H9 (cell line): ENCODE data around the gene ITPR3. TPM values are rescaled to one million over a fixed set of nuclear protein-coding genes. Genes with fewer than 3 reads are reported as not detected.

ENCODE experiments used
- DNase-seq: peaks from one replicate; pipeline ENCODE4 v3.0.0-alpha.2; 2017
- H2AFZ ChIP-seq: one replicate; pipeline ENCODE4 v1.6.1; 2013; ENCODE audit warnings: mild to moderate bottlenecking, low read length, control low read depth, moderate library complexity
- H2AK5ac ChIP-seq: 2 replicates; pipeline ENCODE4 v1.6.1; 2013; ENCODE audit warnings: low read length, control low read depth, mixed read lengths; ENCODE audit not compliant: insufficient read length
- H2BK120ac ChIP-seq: one replicate; pipeline ENCODE4 v1.6.1; 2013; ENCODE audit warnings: low read depth, mild to moderate bottlenecking, low read length, control low read depth, inconsistent platforms; ENCODE audit not compliant: poor library complexity, severe bottlenecking
- H2BK12ac ChIP-seq: 2 replicates; pipeline ENCODE4 v1.6.1; 2013; ENCODE audit warnings: low read length, control low read depth, mixed read lengths, low read depth; ENCODE audit not compliant: insufficient read length
- H2BK15ac ChIP-seq: 2 replicates; pipeline ENCODE4 v1.6.1; 2013; ENCODE audit warnings: low read depth, low read length, control low read depth
- H2BK20ac ChIP-seq: one replicate; pipeline ENCODE4 v1.6.1; 2013; ENCODE audit warnings: low read depth, mild to moderate bottlenecking, low read length, control low read depth, inconsistent platforms; ENCODE audit not compliant: poor library complexity, severe bottlenecking
- H2BK5ac ChIP-seq: 2 replicates; pipeline ENCODE4 v1.6.1; 2013; ENCODE audit warnings: low read length, control low read depth, mixed read lengths; ENCODE audit not compliant: insufficient read length
- H3K14ac ChIP-seq: 2 replicates; pipeline ENCODE4 v1.6.1; 2013; ENCODE audit warnings: low read length, control low read depth; ENCODE audit not compliant: insufficient read depth
- H3K18ac ChIP-seq: 2 replicates; pipeline ENCODE4 v1.6.1; 2013; ENCODE audit warnings: low read depth, mild to moderate bottlenecking, mixed read lengths, low read length, control low read depth; ENCODE audit not compliant: insufficient read length
- H3K23ac ChIP-seq: 2 replicates; pipeline ENCODE4 v1.6.1; 2013; ENCODE audit warnings: low read length, control low read depth, mixed read lengths, low read depth; ENCODE audit not compliant: insufficient read length
- H3K23me2 ChIP-seq: 2 replicates; pipeline ENCODE4 v1.6.1; 2013; ENCODE audit warnings: low read depth, mild to moderate bottlenecking, mixed read lengths, low read length, control low read depth; ENCODE audit not compliant: insufficient read length, poor library complexity, severe bottlenecking
- H3K27ac ChIP-seq: 2 replicates; pipeline ENCODE4 v1.5.1; 2013; ENCODE audit warnings: low read length, control low read depth, mixed read lengths, low read depth; ENCODE audit not compliant: insufficient read length
- H3K27me3 ChIP-seq: 2 replicates; pipeline ENCODE4 v1.6.1; 2013; ENCODE audit warnings: low read length, control low read depth, inconsistent platforms; ENCODE audit not compliant: insufficient read depth
- H3K4ac ChIP-seq: 2 replicates; pipeline ENCODE4 v1.6.1; 2013; ENCODE audit warnings: low read depth, mild to moderate bottlenecking, control low read depth, inconsistent platforms, low read length, moderate library complexity
- H3K4me1 ChIP-seq: 2 replicates; pipeline ENCODE4 v1.6.1; 2013; ENCODE audit warnings: low read length, control low read depth, inconsistent platforms; ENCODE audit not compliant: insufficient read depth
- H3K4me2 ChIP-seq: 2 replicates; pipeline ENCODE4 v1.6.1; 2013; ENCODE audit warnings: low read length, control low read depth, mixed read lengths; ENCODE audit not compliant: insufficient read length, insufficient read depth
- H3K56ac ChIP-seq: 2 replicates; pipeline ENCODE4 v1.6.1; 2013; ENCODE audit warnings: low read depth, mild to moderate bottlenecking, mixed read lengths, low read length, control low read depth; ENCODE audit not compliant: insufficient read length
- H3K79me1 ChIP-seq: 2 replicates; pipeline ENCODE4 v1.6.1; 2013; ENCODE audit warnings: low read depth, mild to moderate bottlenecking, moderate library complexity, low read length, control low read depth, inconsistent platforms; ENCODE audit not compliant: insufficient read depth, poor library complexity, severe bottlenecking
- H3K79me2 ChIP-seq: 2 replicates; pipeline ENCODE4 v1.6.1; 2013; ENCODE audit warnings: low read length, control low read depth, inconsistent platforms; ENCODE audit not compliant: insufficient read depth
- H3K9ac ChIP-seq: 2 replicates; pipeline ENCODE4 v1.6.1; 2013; ENCODE audit warnings: low read length, control low read depth, mixed read lengths; ENCODE audit not compliant: insufficient read length; ENCODE audit errors: extremely low read depth
- H3K9me3 ChIP-seq: one replicate; pipeline ENCODE4 v1.6.1; 2013; ENCODE audit warnings: low read depth, low read length, inconsistent platforms; ENCODE audit not compliant: control insufficient read depth
- H3T11ph ChIP-seq: one replicate; pipeline ENCODE4 v1.6.1; 2013; ENCODE audit warnings: mild to moderate bottlenecking, low read length, control low read depth, inconsistent platforms
- H4K20me1 ChIP-seq: one replicate; pipeline ENCODE4 v1.6.1; 2013; ENCODE audit not compliant: control insufficient read depth, insufficient read length, insufficient read depth
- H4K5ac ChIP-seq: 2 replicates; pipeline ENCODE4 v1.6.1; 2013; ENCODE audit warnings: low read depth, mild to moderate bottlenecking, mixed read lengths, low read length, control low read depth; ENCODE audit not compliant: insufficient read length
- H4K8ac ChIP-seq: replicated peaks from 2 replicates; pipeline ENCODE4 v1.6.1; 2013; ENCODE audit warnings: low read length, control low read depth, mixed read lengths, low read depth; ENCODE audit not compliant: insufficient read length
- H4K91ac ChIP-seq: 2 replicates; pipeline ENCODE4 v1.6.1; 2013; ENCODE audit warnings: low read depth, mild to moderate bottlenecking, moderate library complexity, mixed read lengths, low read length, control low read depth; ENCODE audit not compliant: insufficient read length
- H3K27ac Mint-ChIP-seq, 3 experiments: 2 replicates in 2 of 3; 3 replicates in 1 of 3; pipeline ENCODE4 v1.8.0; 2020 to 2021; ENCODE audit warnings: mixed read lengths in 3 of 3, mild to moderate bottlenecking in 1 of 3, moderate library complexity in 1 of 3
- H3K27me3 Mint-ChIP-seq: 2 replicates; pipeline ENCODE4 v1.8.0; 2021; ENCODE audit warnings: low read depth, mild to moderate bottlenecking, moderate library complexity, mixed read lengths
- H3K36me3 Mint-ChIP-seq, 3 experiments: 2 replicates in 2 of 3; 3 replicates in 1 of 3; pipeline ENCODE4 v1.8.0; 2020 to 2021; ENCODE audit warnings: low read depth in 3 of 3, mixed read lengths in 3 of 3; ENCODE audit not compliant: insufficient read depth in 1 of 3
- H3K4me1 Mint-ChIP-seq, 2 experiments: 2 replicates each; pipeline ENCODE4 v1.8.0; 2020; ENCODE audit warnings: mixed read lengths in 2 of 2
- H3K4me3 Mint-ChIP-seq, 2 experiments: 2 replicates in 1 of 2; 3 replicates in 1 of 2; pipeline ENCODE4 v1.8.0; 2020 to 2021; ENCODE audit warnings: mild to moderate bottlenecking in 2 of 2, mixed read lengths in 2 of 2, moderate library complexity in 1 of 2
- H3K9me3 Mint-ChIP-seq, 2 experiments: 2 replicates in 1 of 2; 3 replicates in 1 of 2; pipeline ENCODE4 v1.8.0; 2020; ENCODE audit warnings: mild to moderate bottlenecking in 2 of 2, mixed read lengths in 2 of 2, moderate library complexity in 1 of 2
- CTCF ChIP-seq: fragments of 200-600 bp; sonication (generic); conservative IDR thresholded peaks from 3 replicates; pipeline ENCODE4 v1.8.0; 2021; ENCODE audit warnings: antibody characterized with exemption, mild to moderate bottlenecking
- WGBS: extraction: QIAGEN DNeasy Blood & Tissue Kit; methylation state at CpG from one replicate; pipeline ENCODE4 v1.1.7; 2013; ENCODE audit warnings: missing lambda C conversion rate, low lambda C conversion rate, mixed read lengths; ENCODE audit not compliant: insufficient read length; ENCODE audit errors: extremely low coverage; 5-methylcytosine and 5-hydroxymethylcytosine counted together
- total RNA-seq: library from RNA; stranded (reverse); gene quantifications from 2 replicates; pipeline ENCODE4 v1.2.1, GENCODE V29; 2021

Gene ITPR3
- total RNA-seq, 1 experiment from 2014 or later: 40.3 TPM

GRCh38 chr6:33578164-33578563 lies 43.0 kb upstream of the ITPR3 start:
- Histone ChIP-seq H2BK5ac (no peak overlapping the region), H3K79me2 (no peaks in the 10 kb centered on the region; the same call in 1 of the 2 replicates), H3K9me3 (no peaks in the 10 kb centered on the region), H2AK5ac (no peak overlapping the region), H3K18ac (no peak overlapping the region), H2BK20ac (no peak overlapping the region), H3K9ac (no peak overlapping the region), H3K4ac (no peak overlapping the region), H3K4me1 (no peaks in the 10 kb centered on the region), H3K23me2 (peaks cover 5% of the 10 kb centered on the region), H2BK15ac (no peak overlapping the region), H4K8ac (no peak overlapping the region), H3K56ac (no peak overlapping the region), H2BK12ac (no peak overlapping the region), H3K79me1 (peaks cover 4% of the 10 kb centered on the region), H4K91ac (no peak overlapping the region), H3K23ac (no peak overlapping the region), H3K27me3 (no peaks in the 10 kb centered on the region), H3K14ac (no peak overlapping the region), H3K27ac (no peak overlapping the region), H3T11ph (no peak overlapping the region), H2AFZ (no peak overlapping the region), H3K4me2 (no peak overlapping the region), H4K5ac (no peak overlapping the region), H4K20me1 (no peaks in the 10 kb centered on the region), H2BK120ac (no peak overlapping the region)
- peak overlapping the region in 1 of 3 experiments; percentile 2; a peak in 1 of 7 replicates for H3K27ac Mint-ChIP-seq
- no CpG with 5 or more reads among the region's 7 CpGs for WGBS
- no peaks in the 10 kb centered on the region for H3K9me3 Mint-ChIP-seq
- H3K36me3 Mint-ChIP-seq: peaks cover 15 to 38% (median 27%) of the 10 kb centered on the region in 3 experiments
- DNase-seq: no peak
- H3K4me1 Mint-ChIP-seq: peaks cover 6 to 16% of the 10 kb centered on the region in 2 experiments; a peak in 3 of 4 replicates
- H3K4me3 Mint-ChIP-seq: peak overlapping the region; percentile 84 to 88
- no peak for TF ChIP-seq CTCF
- H3K27me3 Mint-ChIP-seq: no peaks in the 10 kb centered on the region
